Glomerular visceral epithelial cell (primary cell): ENCODE results near the gene LYPLA2.

Source experiments
- DNase-seq: peaks from one replicate; pipeline ENCODE4 v3.0.0-alpha.2; 2016; ENCODE audit errors: extremely low spot score

The LYPLA2 gene

GRCh38 chr1:23790696-23791515 is at the start of gene LYPLA2:
Gene LYPLA2 (plus strand): TSS chr1:23791145. CDS start chr1:23792683, 1,538 bp downstream.
- DNase-seq = peak; percentile 89

GRCh38 chr1:23741609-23742008 is 49.3 kb upstream of the LYPLA2 start:
- DNase-seq = no peak

GRCh38 chr1:23742670-23743286 is 48.2 kb upstream of the LYPLA2 start:
- DNase-seq = no peak

GRCh38 chr1:23743287-23744152 is 47.4 kb upstream of the LYPLA2 start, which contains the start of gene ELOA:
Gene ELOA (plus strand): TSS chr1:23743471. CDS start chr1:23743504, 33 bp downstream.
- DNase-seq = peak; percentile 70

- peak; percentile 37 for DNase-seq
These were observed 45.4 kb upstream of the LYPLA2 start for GRCh38 chr1:23745515-23745914.

- DNase-seq = no peak
These were observed 42.9 kb upstream of the LYPLA2 start for GRCh38 chr1:23748016-23748415.

GRCh38 chr1:23751050-23751814 is 39.7 kb upstream of the LYPLA2 start:
- peak; percentile 53 for DNase-seq

- no peak for DNase-seq
These were observed 39.1 kb upstream of the LYPLA2 start for GRCh38 chr1:23751815-23752200.

- no peak for DNase-seq
These were observed 38.0 kb upstream of the LYPLA2 start for GRCh38 chr1:23752909-23753308.

GRCh38 chr1:23756676-23757075 is 34.3 kb upstream of the LYPLA2 start:
- DNase-seq = peak; percentile 83

GRCh38 chr1:23757812-23758211 is 33.1 kb upstream of the LYPLA2 start:
- no peak for DNase-seq

- no peak for DNase-seq
These were observed 31.7 kb upstream of the LYPLA2 start for GRCh38 chr1:23759277-23759676.

GRCh38 chr1:23763041-23763577 is 27.8 kb upstream of the LYPLA2 start:
- no peak for DNase-seq

GRCh38 chr1:23768733-23769132 is 22.2 kb upstream of the LYPLA2 start:
- no peak for DNase-seq

GRCh38 chr1:23772049-23772853 is 18.7 kb upstream of the LYPLA2 start:
- DNase-seq = peak; percentile 80

GRCh38 chr1:23772854-23773242 is 18.1 kb upstream of the LYPLA2 start:
- no peak for DNase-seq

GRCh38 chr1:23774174-23774880 is 16.6 kb upstream of the LYPLA2 start:
- no peak for DNase-seq

- no peak for DNase-seq
These were observed 14.7 kb upstream of the LYPLA2 start for GRCh38 chr1:23776217-23776616.

GRCh38 chr1:23777979-23778814 is 12.7 kb upstream of the LYPLA2 start, which contains the start of gene PITHD1:
Gene PITHD1 (plus strand): TSS chr1:23778418. CDS start chr1:23778516, 98 bp downstream.
- peak; percentile 86 for DNase-seq
